Ishikawa (cell line): Measurements from ENCODE around the gene TRPV5.

ENCODE experiments used
- CEBPB ChIP-seq: IDR thresholded peaks from 2 replicates; pipeline ENCODE4 v1.6.1; 2012
- CREB1 ChIP-seq: IDR thresholded peaks from 2 replicates; pipeline ENCODE4 v1.6.1; 2012; ENCODE audit warnings: low read depth
- EGR1 ChIP-seq: IDR thresholded peaks from 2 replicates; pipeline ENCODE4 v1.6.1; 2012
- EP300 ChIP-seq: IDR thresholded peaks from 2 replicates; pipeline ENCODE4 v1.6.1; 2012; ENCODE audit warnings: borderline replicate concordance
- FOXM1 ChIP-seq: IDR thresholded peaks from 2 replicates; pipeline ENCODE4 v1.6.1; 2012; ENCODE audit warnings: low read depth, borderline replicate concordance
- MAX ChIP-seq: IDR thresholded peaks from 2 replicates; pipeline ENCODE4 v1.6.1; 2012
- RAD21 ChIP-seq: IDR thresholded peaks from 2 replicates; pipeline ENCODE4 v1.6.1; 2012; ENCODE audit warnings: low read depth
- TAF1 ChIP-seq: IDR thresholded peaks from 2 replicates; pipeline ENCODE4 v1.6.1; 2012; ENCODE audit warnings: low read depth, mild to moderate bottlenecking
- TCF12 ChIP-seq: IDR thresholded peaks from 2 replicates; pipeline ENCODE4 v1.6.1; 2012; ENCODE audit warnings: low read depth
- USF1 ChIP-seq: IDR thresholded peaks from 2 replicates; pipeline ENCODE4 v1.6.1; 2012
- YY1 ChIP-seq: IDR thresholded peaks from 2 replicates; pipeline ENCODE4 v1.6.1; 2012; ENCODE audit warnings: low read depth
- TF ChIP-seq, protein P1 (sequence below): IDR thresholded peaks from 2 replicates; pipeline ENCODE4 v1.6.1; 2012; ENCODE audit warnings: low read depth, mild to moderate bottlenecking

DNA sequence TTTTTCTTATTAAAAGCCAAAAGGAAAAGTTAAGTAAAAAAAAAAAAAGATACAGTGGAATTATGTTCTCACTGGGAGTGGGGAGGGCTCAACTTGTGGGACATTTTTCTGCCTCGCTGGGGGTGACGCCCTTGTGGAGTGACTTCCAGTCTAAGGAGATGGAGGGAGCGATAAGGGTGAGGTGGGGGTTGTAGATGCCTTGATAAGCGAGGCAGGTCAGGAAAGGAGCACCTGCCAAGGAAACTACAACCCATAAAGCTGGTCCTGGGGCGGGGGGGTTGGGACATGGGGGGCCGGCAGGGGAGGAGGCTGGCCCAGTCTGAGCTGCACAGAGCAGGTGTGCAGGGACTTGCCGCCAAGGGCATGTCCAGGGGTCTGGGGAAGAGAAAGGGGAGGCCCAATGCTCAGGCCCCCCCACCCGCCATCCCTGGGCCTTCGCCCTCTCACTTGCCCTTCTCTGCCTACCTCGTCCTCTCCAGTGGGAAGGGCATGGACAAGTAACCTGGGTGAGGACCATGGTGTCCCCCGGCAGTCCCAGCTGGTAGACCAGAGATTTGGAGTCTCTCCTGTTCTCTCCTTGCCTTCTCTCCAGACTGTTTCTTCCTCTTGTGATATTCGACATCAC, 2.5 kb upstream of the TRPV5 start:
- TF ChIP-seq EGR1 (no peak), CREB1 (no peak), USF1 (no peak), TAF1 (no peak), YY1 (no peak), TCF12 (no peak), CEBPB (no peak), EP300 (no peak), RAD21 (no peak), MAX (no peak), FOXM1 (no peak)
- TF ChIP-seq, protein P1, sequence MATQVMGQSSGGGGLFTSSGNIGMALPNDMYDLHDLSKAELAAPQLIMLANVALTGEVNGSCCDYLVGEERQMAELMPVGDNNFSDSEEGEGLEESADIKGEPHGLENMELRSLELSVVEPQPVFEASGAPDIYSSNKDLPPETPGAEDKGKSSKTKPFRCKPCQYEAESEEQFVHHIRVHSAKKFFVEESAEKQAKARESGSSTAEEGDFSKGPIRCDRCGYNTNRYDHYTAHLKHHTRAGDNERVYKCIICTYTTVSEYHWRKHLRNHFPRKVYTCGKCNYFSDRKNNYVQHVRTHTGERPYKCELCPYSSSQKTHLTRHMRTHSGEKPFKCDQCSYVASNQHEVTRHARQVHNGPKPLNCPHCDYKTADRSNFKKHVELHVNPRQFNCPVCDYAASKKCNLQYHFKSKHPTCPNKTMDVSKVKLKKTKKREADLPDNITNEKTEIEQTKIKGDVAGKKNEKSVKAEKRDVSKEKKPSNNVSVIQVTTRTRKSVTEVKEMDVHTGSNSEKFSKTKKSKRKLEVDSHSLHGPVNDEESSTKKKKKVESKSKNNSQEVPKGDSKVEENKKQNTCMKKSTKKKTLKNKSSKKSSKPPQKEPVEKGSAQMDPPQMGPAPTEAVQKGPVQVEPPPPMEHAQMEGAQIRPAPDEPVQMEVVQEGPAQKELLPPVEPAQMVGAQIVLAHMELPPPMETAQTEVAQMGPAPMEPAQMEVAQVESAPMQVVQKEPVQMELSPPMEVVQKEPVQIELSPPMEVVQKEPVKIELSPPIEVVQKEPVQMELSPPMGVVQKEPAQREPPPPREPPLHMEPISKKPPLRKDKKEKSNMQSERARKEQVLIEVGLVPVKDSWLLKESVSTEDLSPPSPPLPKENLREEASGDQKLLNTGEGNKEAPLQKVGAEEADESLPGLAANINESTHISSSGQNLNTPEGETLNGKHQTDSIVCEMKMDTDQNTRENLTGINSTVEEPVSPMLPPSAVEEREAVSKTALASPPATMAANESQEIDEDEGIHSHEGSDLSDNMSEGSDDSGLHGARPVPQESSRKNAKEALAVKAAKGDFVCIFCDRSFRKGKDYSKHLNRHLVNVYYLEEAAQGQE: no peak
